GM06990 (cell line): ENCODE results near the gene GTSF1L.

Experiments used
- DNase-seq: peaks from one replicate; pipeline ENCODE4 v3.0.0-alpha.2; 2011; ENCODE audit not compliant: insufficient read length; ENCODE audit errors: extremely low read depth
- H3K27me3 ChIP-seq: replicated peaks from 2 replicates; pipeline ENCODE4 v1.6.0; 2011; ENCODE audit warnings: low read length; ENCODE audit not compliant: control insufficient read depth, insufficient read depth
- H3K36me3 ChIP-seq: 2 replicates; pipeline ENCODE4 v1.5.1; 2011; ENCODE audit warnings: low read length; ENCODE audit not compliant: control insufficient read depth, insufficient read depth
- H3K4me3 ChIP-seq: replicated peaks from 2 replicates; pipeline ENCODE4 v1.5.1; 2011; ENCODE audit warnings: low read depth, mild to moderate bottlenecking, control low read depth, low read length
- CTCF ChIP-seq: IDR thresholded peaks from 2 replicates; pipeline ENCODE4 v1.5.1; 2011; ENCODE audit warnings: low read length, control low read depth, mild to moderate bottlenecking, inconsistent platforms; ENCODE audit not compliant: insufficient read depth, poor library complexity, severe bottlenecking

Gene GTSF1L

GRCh38 chr20:43731927-43732326, 5.1 kb upstream of the GTSF1L start:
- no peak for DNase-seq
- TF ChIP-seq CTCF: no peak
- no peaks in the 10 kb centered on the region for H3K36me3 ChIP-seq
- no peak overlapping the region for H3K4me3 ChIP-seq
- no peaks in the 10 kb centered on the region for H3K27me3 ChIP-seq

- Histone ChIP-seq H3K36me3 (no peaks in the 10 kb centered on the region), H3K4me3 (no peak overlapping the region), H3K27me3 (no peaks in the 10 kb centered on the region)
- TF ChIP-seq CTCF: no peak
- DNase-seq: no peak
Observed at GRCh38 chr20:43731469-43731868, 4.7 kb upstream of the GTSF1L start.

GRCh38 chr20:43728686-43729255, 2.0 kb upstream of the GTSF1L start:
- no peak for TF ChIP-seq CTCF
- DNase-seq: no peak
- Histone ChIP-seq H3K4me3 (no peak overlapping the region), H3K36me3 (no peaks in the 10 kb centered on the region), H3K27me3 (no peaks in the 10 kb centered on the region)

GRCh38 chr20:43727980-43728590, 1.3 kb upstream of the GTSF1L start:
- H3K36me3 ChIP-seq: no peaks in the 10 kb centered on the region
- DNase-seq: no peak
- no peak for TF ChIP-seq CTCF
- H3K4me3 ChIP-seq: no peak overlapping the region
- no peaks in the 10 kb centered on the region for H3K27me3 ChIP-seq

GRCh38 chr20:43726333-43726732, 469 bp downstream of the GTSF1L start:
- no peak overlapping the region for H3K4me3 ChIP-seq
- no peak for DNase-seq
- no peak for TF ChIP-seq CTCF
- no peaks in the 10 kb centered on the region for H3K27me3 ChIP-seq
- H3K36me3 ChIP-seq: no peaks in the 10 kb centered on the region
